Tibial artery (tissue), 4 donors: ENCODE measurements around the gene BARX1.

ENCODE experiments used
- DNase-seq, 2 donors: peaks; one replicate each; pipeline ENCODE4 v3.0.0-alpha.2; 2019
- H3K27ac ChIP-seq, 2 donors: fragments of 200-600 bp; sonication (generic) in 1 of 2; 1 replicate in 1 of 2; 2 replicates in 1 of 2; pipeline ENCODE4 v1.5.1; 2018 to 2019; ENCODE audit warnings: mild to moderate bottlenecking in 1 of 2
- H3K27me3 ChIP-seq, 2 donors: fragments of 200-600 bp; sonication (generic) in 1 of 2; one replicate each; pipeline versions ENCODE4 v1.5.1 to v1.6.0; 2016 to 2019
- H3K36me3 ChIP-seq, 3 donors: fragments of 200-600 bp; sonication (generic) in 2 of 3; one replicate each; pipeline ENCODE4 v1.5.1; 2016 to 2019; ENCODE audit warnings: mild to moderate bottlenecking in 2 of 3
- H3K4me1 ChIP-seq, 4 donors: fragments of 200-600 bp; sonication (generic) in 2 of 4; 1 replicate in 3 of 4; 2 replicates in 1 of 4; pipeline ENCODE4 v1.5.1; 2016 to 2019
- H3K4me3 ChIP-seq, 2 donors: fragments of 200-600 bp; sonication (generic) in 1 of 2; 1 replicate in 1 of 2; 2 replicates in 1 of 2; pipeline ENCODE4 v1.5.1; 2018 to 2019; ENCODE audit warnings: mild to moderate bottlenecking in 2 of 2
- H3K9me3 ChIP-seq, 3 donors: fragments of 200-600 bp; sonication (generic) in 1 of 3; one replicate each; pipeline ENCODE4 v1.5.1; 2016 to 2019
- CTCF ChIP-seq, 2 experiments: fragments of 200-600 bp in 1 of 2; fragments of 450-650 bp in 1 of 2; IDR thresholded peaks; one replicate each; pipeline ENCODE4 v1.5.1; 2017 to 2019; ENCODE audit warnings: antibody characterized with exemption in 2 of 2, mild to moderate bottlenecking in 1 of 2, moderate library complexity in 1 of 2
- intact Hi-C: fragments of 100-400 bp; cut with DNase I; formaldehyde crosslinking; loops from one replicate; pipeline ENCODE4 v1.15.0; 2023; ENCODE audit warnings: low total_unique reads

The BARX1 gene

GRCh38 chr9:93902051-93902779 is 52.9 kb downstream of the BARX1 start:
- no peak for TF ChIP-seq CTCF (IDR thresholded peaks at IDR 0.05)
- intact Hi-C loops: no loop called here

More at GRCh38 chr9:93902051-93902779, 52.9 kb downstream of the BARX1 start:
- H3K4me3 ChIP-seq: no peak overlapping the region
- H3K27me3 ChIP-seq: no peaks in the 10 kb centered on the region
- H3K36me3 ChIP-seq: no peaks in the 10 kb centered on the region
- DNase-seq: peak in 1 of 2 donors; percentile 49
- no peaks in the 10 kb centered on the region for H3K4me1 ChIP-seq
- H3K27ac ChIP-seq: no peak overlapping the region
- peaks cover 0 to 3% (median 0%) of the 10 kb centered on the region in 3 donors for H3K9me3 ChIP-seq
